GM18867 (cell line): ENCODE measurements around the gene PLPPR3.

Experiments
- ATAC-seq: cut with Tn5 transposase; IDR thresholded peaks from one replicate; pipeline ENCODE4 v1.9.1; 2021; ENCODE audit warnings: mild to moderate bottlenecking, moderate library complexity; ENCODE audit not compliant: unreplicated experiment

Gene PLPPR3

GRCh38 chr19:821825-822503 is at the start of gene PLPPR3:
Gene PLPPR3 (minus strand): TSS chr19:821955. CDS start chr19:821559, 396 bp downstream.
- no peak for ATAC-seq

GRCh38 chr19:870963-871401 is 49.2 kb upstream of the PLPPR3 start:
- ATAC-seq, result no peak

GRCh38 chr19:870314-870713 is 48.6 kb upstream of the PLPPR3 start:
- ATAC-seq, result no peak

- no peak for ATAC-seq
Measured at GRCh38 chr19:869245-870177, 47.8 kb upstream of the PLPPR3 start.

GRCh38 chr19:868458-869244 is 46.9 kb upstream of the PLPPR3 start:
- ATAC-seq, result no peak

- no peak for ATAC-seq
Measured at GRCh38 chr19:867855-868457, 46.2 kb upstream of the PLPPR3 start.

- no peak for ATAC-seq
Measured at GRCh38 chr19:867301-867793, 45.6 kb upstream of the PLPPR3 start.

- no peak for ATAC-seq
Measured at GRCh38 chr19:866769-867300, 45.1 kb upstream of the PLPPR3 start.

- no peak for ATAC-seq
Measured at GRCh38 chr19:863315-863620, 41.5 kb upstream of the PLPPR3 start.

GRCh38 chr19:862581-863314 is 41.0 kb upstream of the PLPPR3 start:
- ATAC-seq, result no peak

GRCh38 chr19:861756-862580 is 40.2 kb upstream of the PLPPR3 start:
- no peak for ATAC-seq

GRCh38 chr19:861141-861755 is 39.5 kb upstream of the PLPPR3 start:
- no peak for ATAC-seq

GRCh38 chr19:858868-859843 is 37.4 kb upstream of the PLPPR3 start, which contains the start of gene CFD:
Gene CFD (plus strand): TSS chr19:859664. CDS start chr19:859690, 26 bp downstream.
- no peak for ATAC-seq

- ATAC-seq, result no peak
Measured at GRCh38 chr19:858284-858683, 36.5 kb upstream of the PLPPR3 start.

GRCh38 chr19:855566-856120 is 33.9 kb upstream of the PLPPR3 start:
- ATAC-seq, result no peak

- ATAC-seq, result no peak
Measured at GRCh38 chr19:855142-855541, 33.4 kb upstream of the PLPPR3 start.

GRCh38 chr19:854549-854948 is 32.8 kb upstream of the PLPPR3 start:
- no peak for ATAC-seq
